Transverse colon (tissue), 3 donors: ENCODE data around the gene ZDHHC19.

ENCODE experiments used
- EP300 ChIP-seq: sonication (generic); formaldehyde crosslinking; IDR thresholded peaks from one replicate; pipeline ENCODE4 v1.6.1; 2017; ENCODE audit warnings: antibody characterized with exemption, low read depth
- TF ChIP-seq, protein P1 (sequence below), 5 experiments: fragments of 200-600 bp in 3 of 5; fragments of 450-650 bp in 2 of 5; sonication (generic) in 3 of 5; IDR thresholded peaks; 1 replicate in 2 of 5; 2 replicates in 3 of 5; pipeline ENCODE4 v1.5.1; 2016 to 2017; ENCODE audit warnings: antibody characterized with exemption in 5 of 5, inconsistent platforms in 3 of 5, mild to moderate bottlenecking in 2 of 5, moderate library complexity in 1 of 5

GRCh38 chr3:196219970-196220311 is 8.7 kb upstream of the ZDHHC19 start:
- TF ChIP-seq, protein P1, sequence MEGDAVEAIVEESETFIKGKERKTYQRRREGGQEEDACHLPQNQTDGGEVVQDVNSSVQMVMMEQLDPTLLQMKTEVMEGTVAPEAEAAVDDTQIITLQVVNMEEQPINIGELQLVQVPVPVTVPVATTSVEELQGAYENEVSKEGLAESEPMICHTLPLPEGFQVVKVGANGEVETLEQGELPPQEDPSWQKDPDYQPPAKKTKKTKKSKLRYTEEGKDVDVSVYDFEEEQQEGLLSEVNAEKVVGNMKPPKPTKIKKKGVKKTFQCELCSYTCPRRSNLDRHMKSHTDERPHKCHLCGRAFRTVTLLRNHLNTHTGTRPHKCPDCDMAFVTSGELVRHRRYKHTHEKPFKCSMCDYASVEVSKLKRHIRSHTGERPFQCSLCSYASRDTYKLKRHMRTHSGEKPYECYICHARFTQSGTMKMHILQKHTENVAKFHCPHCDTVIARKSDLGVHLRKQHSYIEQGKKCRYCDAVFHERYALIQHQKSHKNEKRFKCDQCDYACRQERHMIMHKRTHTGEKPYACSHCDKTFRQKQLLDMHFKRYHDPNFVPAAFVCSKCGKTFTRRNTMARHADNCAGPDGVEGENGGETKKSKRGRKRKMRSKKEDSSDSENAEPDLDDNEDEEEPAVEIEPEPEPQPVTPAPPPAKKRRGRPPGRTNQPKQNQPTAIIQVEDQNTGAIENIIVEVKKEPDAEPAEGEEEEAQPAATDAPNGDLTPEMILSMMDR (IDR thresholded peaks at IDR 0.05) = no peak
- no peak for TF ChIP-seq EP300
